GM18873 (cell line): ENCODE results near the gene CORO1C.
"Not testable (repeated sequence)": the region's sequence is repeated elsewhere in the genome, so short reads cannot be mapped to it uniquely, and the experiment has no call there.

Source experiments
- ATAC-seq: cut with Tn5 transposase; IDR thresholded peaks from one replicate; pipeline ENCODE4 v1.9.1; 2021; ENCODE audit warnings: mild to moderate bottlenecking, moderate library complexity, moderate number of reproducible peaks; ENCODE audit not compliant: unreplicated experiment, low FRiP score

CORO1C gene

GRCh38 chr12:108679106-108679681 is 52.1 kb downstream of the CORO1C start:
- no peak for ATAC-seq

GRCh38 chr12:108678104-108678730 is 53.1 kb downstream of the CORO1C start:
- no peak for ATAC-seq

- no peak for ATAC-seq
These were observed 53.9 kb downstream of the CORO1C start for GRCh38 chr12:108677381-108677780.

- ATAC-seq: no peak
These were observed 54.6 kb downstream of the CORO1C start for GRCh38 chr12:108676707-108677106.

GRCh38 chr12:108675792-108676191 is 55.5 kb downstream of the CORO1C start:
- no peak for ATAC-seq

- ATAC-seq: no peak
These were observed 59.3 kb downstream of the CORO1C start for GRCh38 chr12:108672054-108672453.

- ATAC-seq: no peak
These were observed 60.2 kb downstream of the CORO1C start for GRCh38 chr12:108671110-108671509.

- ATAC-seq: no peak
These were observed 61.2 kb downstream of the CORO1C start for GRCh38 chr12:108670066-108670631.

- ATAC-seq: no peak
These were observed 62.8 kb downstream of the CORO1C start for GRCh38 chr12:108668542-108668941.

GRCh38 chr12:108668063-108668462 is 63.3 kb downstream of the CORO1C start:
- no peak for ATAC-seq

GRCh38 chr12:108667349-108667748 is 64.0 kb downstream of the CORO1C start:
- no peak for ATAC-seq

- no peak for ATAC-seq
These were observed 64.9 kb downstream of the CORO1C start for GRCh38 chr12:108666401-108666881.

GRCh38 chr12:108665608-108666202 is 65.6 kb downstream of the CORO1C start:
- ATAC-seq: no peak

GRCh38 chr12:108664338-108665258 is 66.7 kb downstream of the CORO1C start:
- ATAC-seq: peak; percentile 49

GRCh38 chr12:108663324-108664015 is 67.8 kb downstream of the CORO1C start:
- no peak for ATAC-seq

- not testable (repeated sequence) for ATAC-seq
These were observed 73.2 kb downstream of the CORO1C start for GRCh38 chr12:108658115-108658514.

GRCh38 chr12:108657130-108657745 is 74.1 kb downstream of the CORO1C start:
- no peak for ATAC-seq

GRCh38 chr12:108656247-108656646 is 75.1 kb downstream of the CORO1C start:
- ATAC-seq: not testable (repeated sequence)

GRCh38 chr12:108655812-108656175 is 75.5 kb downstream of the CORO1C start:
- not testable (repeated sequence) for ATAC-seq
